ENCODE data around the gene TMEM43.

TMEM43 gene

DNA sequence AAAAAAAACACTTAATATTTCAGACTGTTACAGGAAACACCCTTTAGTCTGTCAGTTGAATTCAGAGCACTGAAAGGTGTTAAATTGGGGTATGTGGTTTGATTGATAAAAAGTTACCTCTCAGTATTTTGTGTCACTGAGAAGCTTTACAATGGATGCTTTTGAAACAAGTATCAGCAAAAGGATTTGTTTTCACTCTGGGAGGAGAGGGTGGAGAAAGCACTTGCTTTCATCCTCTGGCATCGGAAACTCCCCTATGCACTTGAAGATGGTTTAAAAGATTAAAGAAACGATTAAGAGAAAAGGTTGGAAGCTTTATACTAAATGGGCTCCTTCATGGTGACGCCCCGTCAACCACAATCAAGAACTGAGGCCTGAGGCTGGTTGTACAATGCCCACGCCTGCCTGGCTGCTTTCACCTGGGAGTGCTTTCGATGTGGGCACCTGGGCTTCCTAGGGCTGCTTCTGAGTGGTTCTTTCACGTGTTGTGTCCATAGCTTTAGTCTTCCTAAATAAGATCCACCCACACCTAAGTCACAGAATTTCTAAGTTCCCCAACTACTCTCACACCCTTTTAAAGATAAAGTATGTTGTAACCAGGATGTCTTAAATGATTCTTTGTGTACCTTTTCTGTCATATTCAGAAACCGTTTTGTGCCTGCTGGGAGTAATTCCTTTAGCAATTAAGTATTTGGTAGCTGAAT lies 17.9 kb downstream of the TMEM43 start:
- WGBS, 2 donors (ENCODE audit: extremely low coverage in 2 of 2, insufficient read length in 2 of 2, insufficient replicate concordance in 1 of 2) = no CpG with 5 or more reads among the region's 8 CpGs
- DNase-seq (ENCODE audit: low spot score) = no peak
- no peak overlapping the region for H3K9ac ChIP-seq (ENCODE audit: low read depth, low read length, poor library complexity)
- H3K27ac ChIP-seq (replicated peaks; ENCODE audit: low read length) = no peak overlapping the region
- H3K4ac ChIP-seq (ENCODE audit: low read length) = no peak overlapping the region
- H3K4me3 ChIP-seq (ENCODE audit: low read length in 2 of 2) = no peak overlapping the region
- H3K4me2 ChIP-seq (ENCODE audit: insufficient read depth, low read length, poor library complexity, severe bottlenecking) = no peak overlapping the region
- H3K79me1 ChIP-seq (ENCODE audit: low read depth, low read length) = no peaks in the 10 kb centered on the region
- H2BK15ac ChIP-seq (ENCODE audit: low read length) = no peak overlapping the region
- no peaks in the 10 kb centered on the region for H3K27me3 ChIP-seq (ENCODE audit: control insufficient read depth in 3 of 3, insufficient read depth in 3 of 3, low read depth in 1 of 3, low read length in 3 of 3)
- no peak overlapping the region for H2AK5ac ChIP-seq (ENCODE audit: low read depth, low read length)
- H3K4me1 ChIP-seq (ENCODE audit: control insufficient read depth in 2 of 2, insufficient read depth in 1 of 2, low read depth in 1 of 2, low read length in 2 of 2) = peaks cover 7 to 18% of the 10 kb centered on the region in 2 donors
- H3K14ac ChIP-seq (ENCODE audit: low read length) = no peak overlapping the region
- no peaks in the 10 kb centered on the region for H3K9me3 ChIP-seq (replicated peaks in 1 of 2; ENCODE audit: control insufficient read depth in 2 of 2, insufficient read depth in 1 of 2, low read depth in 1 of 2, low read length in 2 of 2)
- H3K18ac ChIP-seq (ENCODE audit: low read length) = no peak overlapping the region
- peaks cover 21 to 92% of the 10 kb centered on the region in 2 donors for H3K36me3 ChIP-seq (replicated peaks in 1 of 2; ENCODE audit: control insufficient read depth in 2 of 2, insufficient read depth in 2 of 2, low read length in 2 of 2)
- H2BK5ac ChIP-seq (ENCODE audit: low read length) = no peak overlapping the region
- no peak overlapping the region for H4K91ac ChIP-seq (ENCODE audit: low read depth, low read length, poor library complexity)
- H2BK12ac ChIP-seq (ENCODE audit: low read length) = no peak overlapping the region
- no peak overlapping the region for H2BK120ac ChIP-seq (ENCODE audit: low read depth, low read length)
- no peak overlapping the region for H3K23ac ChIP-seq (ENCODE audit: low read depth, low read length, poor library complexity)
- H2AFZ ChIP-seq (ENCODE audit: low read length) = no peak overlapping the region
- H4K8ac ChIP-seq (ENCODE audit: low read depth, low read length) = no peak overlapping the region

DNA sequence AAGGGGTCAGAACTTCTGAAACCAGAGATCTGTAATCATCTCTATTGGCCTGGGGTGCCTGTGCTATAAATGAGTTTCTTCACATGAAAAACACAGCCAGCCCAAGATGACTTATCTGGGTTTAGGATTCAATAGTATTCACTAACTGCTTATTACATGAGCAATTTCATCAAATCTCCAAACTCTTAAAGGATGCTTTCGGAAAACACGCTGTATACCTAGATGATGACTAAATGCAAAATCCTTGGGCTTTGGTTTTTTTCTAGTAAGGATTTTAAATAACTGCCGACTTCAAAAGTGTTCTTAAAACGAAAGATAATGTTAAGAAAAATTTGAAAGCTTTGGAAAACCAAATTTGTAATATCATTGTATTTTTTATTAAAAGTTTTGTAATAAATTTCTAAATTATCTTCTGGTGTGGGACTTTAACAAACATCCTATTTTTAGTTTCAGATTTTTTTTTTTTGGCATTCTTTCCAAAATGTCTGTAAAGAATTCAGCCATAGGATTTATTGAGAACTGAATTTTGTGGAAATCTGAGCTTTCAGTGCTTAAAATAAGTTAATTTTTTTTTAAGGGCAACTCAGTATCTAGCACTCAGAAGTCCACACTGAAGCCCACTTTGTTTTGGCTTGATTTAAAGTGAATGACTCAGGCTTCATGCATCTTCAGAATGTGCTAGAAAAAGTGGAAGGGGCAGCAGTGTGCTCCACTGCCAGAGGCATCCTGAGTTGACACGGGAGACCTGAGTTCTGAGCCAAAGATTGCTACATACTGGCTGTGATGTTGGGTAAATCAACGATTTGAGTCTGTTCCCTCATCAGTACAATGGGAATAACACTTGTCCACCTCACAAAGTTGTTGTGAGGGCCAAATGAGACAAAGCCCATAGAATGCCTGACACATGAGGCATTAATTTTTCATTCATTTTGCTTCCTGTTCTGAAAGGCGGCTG lies 18.7 kb downstream of the TMEM43 start:
- Histone ChIP-seq H3K27me3 (ENCODE audit: control insufficient read depth in 3 of 3, insufficient read depth in 3 of 3, low read depth in 1 of 3, low read length in 3 of 3) (no peaks in the 10 kb centered on the region), H4K8ac (ENCODE audit: low read depth, low read length) (no peak overlapping the region), H4K91ac (ENCODE audit: low read depth, low read length, poor library complexity) (no peak overlapping the region), H3K14ac (ENCODE audit: low read length) (no peak overlapping the region), H3K36me3 (replicated peaks in 1 of 2; ENCODE audit: control insufficient read depth in 2 of 2, insufficient read depth in 2 of 2, low read length in 2 of 2) (peaks cover 24 to 92% of the 10 kb centered on the region in 2 donors), H3K79me1 (ENCODE audit: low read depth, low read length) (no peaks in the 10 kb centered on the region), H3K4me1 (ENCODE audit: control insufficient read depth in 2 of 2, insufficient read depth in 1 of 2, low read depth in 1 of 2, low read length in 2 of 2) (peaks cover 7 to 18% of the 10 kb centered on the region in 2 donors), H3K4ac (ENCODE audit: low read length) (no peak overlapping the region), H2BK15ac (ENCODE audit: low read length) (no peak overlapping the region), H3K9me3 (replicated peaks in 1 of 2; ENCODE audit: control insufficient read depth in 2 of 2, insufficient read depth in 1 of 2, low read depth in 1 of 2, low read length in 2 of 2) (no peaks in the 10 kb centered on the region), H3K4me3 (ENCODE audit: low read length in 2 of 2) (no peak overlapping the region), H3K27ac (replicated peaks; ENCODE audit: low read length) (peak overlapping the region; percentile 8), H2AK5ac (ENCODE audit: low read depth, low read length) (no peak overlapping the region), H3K9ac (ENCODE audit: low read depth, low read length, poor library complexity) (no peak overlapping the region), H2BK5ac (ENCODE audit: low read length) (no peak overlapping the region), H3K18ac (ENCODE audit: low read length) (no peak overlapping the region), H2BK120ac (ENCODE audit: low read depth, low read length) (no peak overlapping the region), H2AFZ (ENCODE audit: low read length) (no peak overlapping the region), H2BK12ac (ENCODE audit: low read length) (no peak overlapping the region), H3K4me2 (ENCODE audit: insufficient read depth, low read length, poor library complexity, severe bottlenecking) (no peak overlapping the region), H3K23ac (ENCODE audit: low read depth, low read length, poor library complexity) (no peak overlapping the region)
- WGBS, 2 donors (ENCODE audit: extremely low coverage in 2 of 2, insufficient read length in 2 of 2, insufficient replicate concordance in 1 of 2) = no CpG with 5 or more reads among the region's 7 CpGs
- no peak for DNase-seq (ENCODE audit: low spot score)

DNA sequence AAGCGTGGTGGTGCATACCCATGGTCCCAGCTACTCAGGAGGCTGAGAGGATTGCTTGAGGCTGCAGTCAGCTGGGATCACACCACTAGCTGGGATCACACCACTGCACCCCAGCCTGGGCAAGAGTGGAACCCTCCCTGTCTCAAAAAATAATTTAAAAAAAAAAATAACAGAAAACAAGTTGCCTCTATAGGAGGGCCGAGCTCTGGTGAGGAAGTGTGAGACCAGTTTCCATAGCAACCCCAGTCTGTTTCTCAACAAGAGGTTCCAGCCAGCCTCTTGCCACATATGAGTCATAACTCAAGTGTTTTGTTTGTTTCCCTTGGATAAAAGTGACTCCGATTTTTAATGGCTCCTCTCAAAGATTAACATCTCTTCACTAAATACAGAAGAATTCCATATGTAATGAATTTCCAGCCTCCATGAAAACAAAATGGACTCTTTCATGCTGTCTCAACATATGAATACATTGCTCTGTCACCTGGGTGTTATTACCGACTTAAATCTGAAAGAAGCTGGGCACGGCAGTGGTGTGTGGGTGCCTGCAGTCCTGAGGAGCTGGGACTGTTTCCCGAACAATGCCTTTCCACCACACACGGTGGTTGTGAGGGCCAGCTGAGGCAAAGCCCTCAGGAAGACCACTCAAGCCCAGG lies 19.7 kb downstream of the TMEM43 start:
- Histone ChIP-seq H3K23ac (ENCODE audit: low read depth, low read length, poor library complexity) (no peak overlapping the region), H3K18ac (ENCODE audit: low read length) (no peak overlapping the region), H3K4me1 (ENCODE audit: control insufficient read depth in 2 of 2, insufficient read depth in 1 of 2, low read depth in 1 of 2, low read length in 2 of 2) (peaks cover 7 to 18% of the 10 kb centered on the region in 2 donors), H3K27me3 (ENCODE audit: control insufficient read depth in 3 of 3, insufficient read depth in 3 of 3, low read depth in 1 of 3, low read length in 3 of 3) (no peaks in the 10 kb centered on the region), H4K91ac (ENCODE audit: low read depth, low read length, poor library complexity) (no peak overlapping the region), H2BK15ac (ENCODE audit: low read length) (no peak overlapping the region), H2BK12ac (ENCODE audit: low read length) (no peak overlapping the region), H3K4ac (ENCODE audit: low read length) (no peak overlapping the region), H2BK120ac (ENCODE audit: low read depth, low read length) (no peak overlapping the region), H3K27ac (replicated peaks; ENCODE audit: low read length) (peak overlapping the region; percentile 56), H3K14ac (ENCODE audit: low read length) (no peak overlapping the region), H2BK5ac (ENCODE audit: low read length) (no peak overlapping the region), H2AFZ (ENCODE audit: low read length) (no peak overlapping the region), H3K36me3 (replicated peaks in 1 of 2; ENCODE audit: control insufficient read depth in 2 of 2, insufficient read depth in 2 of 2, low read length in 2 of 2) (peaks cover 22 to 85% of the 10 kb centered on the region in 2 donors), H2AK5ac (ENCODE audit: low read depth, low read length) (no peak overlapping the region), H4K8ac (ENCODE audit: low read depth, low read length) (no peak overlapping the region), H3K79me1 (ENCODE audit: low read depth, low read length) (no peaks in the 10 kb centered on the region), H3K4me2 (ENCODE audit: insufficient read depth, low read length, poor library complexity, severe bottlenecking) (no peak overlapping the region), H3K9me3 (replicated peaks in 1 of 2; ENCODE audit: control insufficient read depth in 2 of 2, insufficient read depth in 1 of 2, low read depth in 1 of 2, low read length in 2 of 2) (no peaks in the 10 kb centered on the region), H3K4me3 (ENCODE audit: low read length in 2 of 2) (no peak overlapping the region), H3K9ac (ENCODE audit: low read depth, low read length, poor library complexity) (no peak overlapping the region)
- peak; percentile 51 for DNase-seq (ENCODE audit: low spot score)
- no CpG with 5 or more reads among the region's 7 CpGs for WGBS, 2 donors (ENCODE audit: extremely low coverage in 2 of 2, insufficient read length in 2 of 2, insufficient replicate concordance in 1 of 2)

Measured in neuronal stem cell (in vitro differentiated cells).